ENCODE results near the gene EN2. TPM values are rescaled to one million over a fixed set of nuclear protein-coding genes. Genes with fewer than 3 reads are reported as not detected.
"Not testable (repeated sequence)": the region's sequence is repeated elsewhere in the genome, so short reads cannot be mapped to it uniquely, and the experiment has no call there.

EN2 gene
- total RNA-seq, 1 experiment from 2014 or later = not detected

GRCh38 chr7:155444746-155445145 lies 13.2 kb upstream of the EN2 start:
- POLR2A ChIA-PET (ENCODE audit: unreplicated experiment) = no interaction called here
- Histone ChIP-seq H3K27ac (no peak overlapping the region), H3K9me2 (ENCODE audit: insufficient read depth) (no peaks in the 10 kb centered on the region), H3F3A (ENCODE audit: insufficient read depth, low read depth) (no peaks in the 10 kb centered on the region), H3K4me1 (replicated peaks; ENCODE audit: insufficient read depth) (no peaks in the 10 kb centered on the region), H3K36me3 (ENCODE audit: low read depth) (no peaks in the 10 kb centered on the region), H3K27me3 (ENCODE audit: insufficient read depth, low read depth) (peaks cover 96% of the 10 kb centered on the region), H4K20me1 (ENCODE audit: insufficient read depth) (no peaks in the 10 kb centered on the region; the same call in 1 of the 2 replicates), H3K79me2 (ENCODE audit: low read depth) (no peaks in the 10 kb centered on the region), H3K4me2 (no peak overlapping the region), H3K4me3 (no peak overlapping the region), H2AFZ (no peak overlapping the region), H3K9me3 (ENCODE audit: insufficient read depth, low read depth) (no peaks in the 10 kb centered on the region)
- CTCF ChIA-PET = no interaction called here
- intact Hi-C loops (cut with micrococcal nuclease; ENCODE audit: unreplicated experiment) = no loop called here
- no peak for DNase-seq
- no TSS peak for BruUV-seq (replicated peaks)
- no peak for TF ChIP-seq CTCF (conservative IDR thresholded peaks at IDR 0.05)

GRCh38 chr7:155445606-155446005 lies 12.3 kb upstream of the EN2 start:
- H3K4me1 ChIP-seq (replicated peaks; ENCODE audit: insufficient read depth); CTCF ChIA-PET; H3K79me2 ChIP-seq (ENCODE audit: low read depth); BruUV-seq (replicated peaks); intact Hi-C loops (cut with micrococcal nuclease; ENCODE audit: unreplicated experiment); H3K4me3 ChIP-seq; H3F3A ChIP-seq (ENCODE audit: insufficient read depth, low read depth); DNase-seq; H3K36me3 ChIP-seq (ENCODE audit: low read depth); POLR2A ChIA-PET (ENCODE audit: unreplicated experiment); H3K27ac ChIP-seq; H3K4me2 ChIP-seq; H4K20me1 ChIP-seq (ENCODE audit: insufficient read depth); H3K9me3 ChIP-seq (ENCODE audit: insufficient read depth, low read depth); H3K9me2 ChIP-seq (ENCODE audit: insufficient read depth); H2AFZ ChIP-seq: not testable (repeated sequence)
- H3K27me3 ChIP-seq (ENCODE audit: insufficient read depth, low read depth) = peaks cover 96% of the 10 kb centered on the region

- no peaks in the 10 kb centered on the region for H3K36me3 ChIP-seq (ENCODE audit: low read depth)
- TF ChIP-seq CTCF (conservative IDR thresholded peaks at IDR 0.05) (no peak), EZH2 (IDR thresholded peaks at IDR 0.05; ENCODE audit: low read depth) (no peak)
- no peaks in the 10 kb centered on the region for H3K4me1 ChIP-seq (replicated peaks; ENCODE audit: insufficient read depth)
- ChIA-PET POLR2A (ENCODE audit: unreplicated experiment) (no interaction called here), CTCF (no interaction called here)
- no peaks in the 10 kb centered on the region for H3K9me2 ChIP-seq (ENCODE audit: insufficient read depth)
- no peaks in the 10 kb centered on the region for H3F3A ChIP-seq (ENCODE audit: insufficient read depth, low read depth)
- BruUV-seq (replicated peaks) = no TSS peak
- H4K20me1 ChIP-seq (ENCODE audit: insufficient read depth) = no peaks in the 10 kb centered on the region
- H3K4me2 ChIP-seq = no peak overlapping the region
- H3K27ac ChIP-seq = no peak overlapping the region
- H3K79me2 ChIP-seq (ENCODE audit: low read depth) = no peaks in the 10 kb centered on the region
- intact Hi-C loops (cut with micrococcal nuclease; ENCODE audit: unreplicated experiment) = no loop called here
- no peak for DNase-seq
- H2AFZ ChIP-seq = no peak overlapping the region
- H3K27me3 ChIP-seq (ENCODE audit: insufficient read depth, low read depth) = peaks cover 95% of the 10 kb centered on the region
- no peak overlapping the region for H3K4me3 ChIP-seq
- H3K9me3 ChIP-seq (ENCODE audit: insufficient read depth, low read depth) = no peaks in the 10 kb centered on the region
These were observed 10.3 kb upstream of the EN2 start for GRCh38 chr7:155447603-155448002.

- H3K27me3 ChIP-seq (ENCODE audit: insufficient read depth, low read depth) = peaks cover 95% of the 10 kb centered on the region
- TF ChIP-seq EZH2 (IDR thresholded peaks at IDR 0.05; ENCODE audit: low read depth) = no peak
- no peak for TF ChIP-seq CTCF (conservative IDR thresholded peaks at IDR 0.05)
These were observed 9.3 kb upstream of the EN2 start for GRCh38 chr7:155448632-155449007.

More at GRCh38 chr7:155448632-155449007, 9.3 kb upstream of the EN2 start:
- no peaks in the 10 kb centered on the region for H3K9me2 ChIP-seq (ENCODE audit: insufficient read depth)
- H3K36me3 ChIP-seq (ENCODE audit: low read depth) = no peaks in the 10 kb centered on the region
- DNase-seq = no peak
- no peak overlapping the region for H3K4me2 ChIP-seq
- BruUV-seq (replicated peaks) = no TSS peak
- intact Hi-C loops (cut with micrococcal nuclease; ENCODE audit: unreplicated experiment) = no loop called here
- no peak overlapping the region for H3K4me3 ChIP-seq
- CTCF ChIA-PET = no interaction called here
- H3K79me2 ChIP-seq (ENCODE audit: low read depth) = no peaks in the 10 kb centered on the region
- no peaks in the 10 kb centered on the region for H3F3A ChIP-seq (ENCODE audit: insufficient read depth, low read depth)
- no peak overlapping the region for H3K27ac ChIP-seq
- no peaks in the 10 kb centered on the region for H4K20me1 ChIP-seq (ENCODE audit: insufficient read depth)
- H3K4me1 ChIP-seq (replicated peaks; ENCODE audit: insufficient read depth) = no peaks in the 10 kb centered on the region
- POLR2A ChIA-PET (ENCODE audit: unreplicated experiment) = no interaction called here
- no peak overlapping the region for H2AFZ ChIP-seq
- no peaks in the 10 kb centered on the region for H3K9me3 ChIP-seq (ENCODE audit: insufficient read depth, low read depth)
